LNCaP clone FGC (cell line): ENCODE measurements around the gene SMIM41.

Experiments used
- DNase-seq: peaks from one replicate; pipeline ENCODE4 v3.0.0-alpha.2; 2011; ENCODE audit warnings: low read depth
- H3K4me3 ChIP-seq: 2 replicates; pipeline ENCODE4 v1.5.1; 2011; ENCODE audit warnings: mild to moderate bottlenecking, low read depth, low read length, control low read depth
- TF ChIP-seq, protein P1 (sequence below): IDR thresholded peaks from 2 replicates; pipeline ENCODE4 v1.5.1; 2012; ENCODE audit warnings: mild to moderate bottlenecking; ENCODE audit not compliant: control insufficient read depth, insufficient read depth; ENCODE audit errors: extremely low read depth

SMIM41 gene

GRCh38 chr12:52036587-52037171, 42.8 kb upstream of the SMIM41 start:
- TF ChIP-seq, protein P1, sequence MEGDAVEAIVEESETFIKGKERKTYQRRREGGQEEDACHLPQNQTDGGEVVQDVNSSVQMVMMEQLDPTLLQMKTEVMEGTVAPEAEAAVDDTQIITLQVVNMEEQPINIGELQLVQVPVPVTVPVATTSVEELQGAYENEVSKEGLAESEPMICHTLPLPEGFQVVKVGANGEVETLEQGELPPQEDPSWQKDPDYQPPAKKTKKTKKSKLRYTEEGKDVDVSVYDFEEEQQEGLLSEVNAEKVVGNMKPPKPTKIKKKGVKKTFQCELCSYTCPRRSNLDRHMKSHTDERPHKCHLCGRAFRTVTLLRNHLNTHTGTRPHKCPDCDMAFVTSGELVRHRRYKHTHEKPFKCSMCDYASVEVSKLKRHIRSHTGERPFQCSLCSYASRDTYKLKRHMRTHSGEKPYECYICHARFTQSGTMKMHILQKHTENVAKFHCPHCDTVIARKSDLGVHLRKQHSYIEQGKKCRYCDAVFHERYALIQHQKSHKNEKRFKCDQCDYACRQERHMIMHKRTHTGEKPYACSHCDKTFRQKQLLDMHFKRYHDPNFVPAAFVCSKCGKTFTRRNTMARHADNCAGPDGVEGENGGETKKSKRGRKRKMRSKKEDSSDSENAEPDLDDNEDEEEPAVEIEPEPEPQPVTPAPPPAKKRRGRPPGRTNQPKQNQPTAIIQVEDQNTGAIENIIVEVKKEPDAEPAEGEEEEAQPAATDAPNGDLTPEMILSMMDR = no peak
- peak overlapping the region; percentile 57 for H3K4me3 ChIP-seq
- DNase-seq = no peak

- TF ChIP-seq, protein P1 = peak; percentile 11; the same call in 1 of the 2 replicates
- H3K4me3 ChIP-seq = peak overlapping the region; percentile 57
- DNase-seq = no peak
Observed at GRCh38 chr12:52037248-52037861, 42.1 kb upstream of the SMIM41 start.

GRCh38 chr12:52038447-52038846, 41.1 kb upstream of the SMIM41 start:
- DNase-seq = no peak
- H3K4me3 ChIP-seq = no peak overlapping the region
- TF ChIP-seq, protein P1 = no peak

DNA sequence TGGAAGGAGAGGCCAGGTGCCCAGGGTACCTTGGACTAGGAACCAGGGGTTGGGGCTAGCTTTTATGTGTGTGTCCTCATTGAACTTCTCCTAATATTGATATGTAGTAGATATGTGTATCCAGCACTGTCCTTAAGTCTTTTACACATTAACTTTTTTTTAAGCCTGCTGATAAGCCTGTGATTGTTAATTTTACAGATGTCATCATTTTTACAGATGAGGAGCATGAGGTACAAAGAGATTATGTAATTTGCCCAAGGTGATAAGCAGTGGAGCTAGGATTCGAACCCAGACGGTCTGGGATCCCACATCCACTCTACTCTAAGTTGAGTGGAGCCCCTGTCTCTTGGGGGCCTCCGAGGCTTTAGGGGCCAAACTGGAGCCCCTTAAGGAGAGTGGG, 38.5 kb upstream of the SMIM41 start:
- no peak overlapping the region for H3K4me3 ChIP-seq
- TF ChIP-seq, protein P1 = no peak
- DNase-seq = no peak

DNA sequence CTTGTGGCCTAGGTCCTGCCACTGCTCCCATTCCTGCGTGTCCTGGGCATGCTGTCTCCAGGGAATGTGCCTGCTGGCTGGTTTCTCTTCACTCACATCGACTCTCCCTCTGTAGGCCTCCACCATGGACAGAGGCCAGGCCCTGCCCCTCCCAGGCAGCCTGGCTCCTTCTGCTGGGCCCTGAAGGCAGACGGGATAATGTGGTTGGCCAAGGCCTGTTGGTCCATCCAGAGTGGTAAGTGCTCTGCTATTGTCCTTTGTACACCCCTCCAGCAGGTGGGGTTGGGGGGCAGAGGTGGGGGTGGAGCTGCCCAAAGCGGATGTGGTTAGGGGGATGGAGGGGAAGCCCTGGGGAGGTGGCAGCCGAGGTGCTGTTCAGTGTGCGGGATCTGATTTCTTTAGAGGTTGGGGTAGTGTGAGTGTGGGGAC, 37.8 kb upstream of the SMIM41 start:
- no peak overlapping the region for H3K4me3 ChIP-seq
- no peak for DNase-seq
- TF ChIP-seq, protein P1 = no peak

- TF ChIP-seq, protein P1 = no peak
- no peak for DNase-seq
- no peak overlapping the region for H3K4me3 ChIP-seq
Observed at GRCh38 chr12:52042706-52043385, 36.7 kb upstream of the SMIM41 start.
